T-helper 2 cell (primary cell): ENCODE data around the gene KCNAB2.
A peak's percentile ranks its signal among the peaks of the same experiment; 100 is the strongest.

Source experiments
- DNase-seq, 5 experiments: peaks; one replicate each; pipeline versions ENCODE4 v3.0.0 to v3.0.0-alpha.2; 2012 to 2022

Gene KCNAB2

GRCh38 chr1:6083801-6084446, 38.2 kb downstream of the KCNAB2 start:
- no peak for DNase-seq

DNA sequence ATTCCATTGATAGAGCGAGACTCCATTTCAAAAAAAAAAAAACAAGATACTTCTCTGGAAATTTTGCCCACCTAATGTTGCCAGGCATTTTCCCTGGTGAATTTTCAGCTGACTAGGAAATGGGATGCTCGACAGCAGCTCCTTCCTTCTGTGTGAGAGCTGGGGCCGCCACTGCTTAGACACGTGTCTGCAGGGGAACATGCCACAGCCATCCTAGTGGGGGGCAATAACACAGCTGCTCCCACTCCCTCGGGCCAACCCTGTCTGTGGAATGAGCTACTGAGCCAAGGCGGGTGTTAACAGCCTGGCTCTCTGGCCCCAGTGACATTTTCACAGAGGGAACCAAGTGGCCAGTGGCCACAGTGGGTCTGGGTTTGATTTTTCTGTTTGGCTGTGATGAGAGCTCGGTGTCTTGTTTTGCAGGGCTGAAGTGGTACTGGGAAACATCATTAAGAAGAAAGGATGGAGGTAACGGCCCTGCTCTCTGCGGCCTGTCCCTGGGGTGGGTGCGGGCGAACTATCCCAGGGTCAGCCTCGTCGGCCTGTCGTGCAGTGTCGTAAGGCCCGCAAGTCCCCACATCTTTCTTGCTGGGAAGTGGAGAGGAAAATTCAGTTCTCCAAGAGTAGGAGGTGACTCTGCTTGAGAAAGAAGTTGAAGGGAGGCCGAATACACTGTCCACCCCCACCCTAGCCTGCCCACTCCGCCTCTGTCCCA, 39.2 kb downstream of the KCNAB2 start:
- no peak for DNase-seq

DNA sequence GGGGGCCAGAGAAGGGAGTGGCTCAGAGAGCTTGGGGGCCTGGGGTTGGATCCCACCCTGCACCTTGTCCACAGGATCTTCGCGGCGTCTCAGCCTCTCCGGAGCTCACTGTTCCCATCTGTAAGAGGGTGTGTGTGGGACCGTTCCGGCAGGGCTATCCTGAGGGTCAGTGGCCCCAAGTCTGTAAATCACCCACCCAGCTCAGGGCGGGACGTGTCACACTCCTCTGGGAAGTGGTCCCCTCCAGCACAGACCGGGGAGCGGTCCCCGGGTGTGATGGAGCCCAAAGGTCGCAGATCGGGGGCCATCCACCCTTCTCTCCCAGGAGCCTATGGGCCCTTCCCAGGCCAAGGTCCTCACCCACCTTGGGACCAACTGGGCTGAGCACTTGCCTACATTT, 40.0 kb downstream of the KCNAB2 start:
- DNase-seq = no peak

DNA sequence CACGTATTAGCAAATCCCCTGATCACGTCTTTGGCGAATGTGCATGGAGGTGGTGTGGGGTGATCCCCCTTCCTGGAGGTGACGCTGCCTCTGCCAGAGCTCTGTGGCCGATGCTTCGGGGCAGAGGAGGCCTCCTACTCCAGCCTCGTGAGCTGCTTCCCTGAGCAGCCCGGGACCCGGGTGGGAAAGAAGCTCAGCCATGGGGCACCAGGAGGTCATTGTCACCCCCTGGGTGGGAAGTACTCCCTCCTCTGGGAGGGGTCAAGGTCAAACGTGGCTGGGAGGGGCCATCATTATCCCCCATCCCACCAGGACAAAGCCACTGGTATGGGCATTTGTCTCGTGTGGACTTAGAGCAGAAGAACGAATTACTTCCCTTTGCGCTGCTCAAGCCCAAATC, 40.7 kb downstream of the KCNAB2 start:
- no peak for DNase-seq

DNA sequence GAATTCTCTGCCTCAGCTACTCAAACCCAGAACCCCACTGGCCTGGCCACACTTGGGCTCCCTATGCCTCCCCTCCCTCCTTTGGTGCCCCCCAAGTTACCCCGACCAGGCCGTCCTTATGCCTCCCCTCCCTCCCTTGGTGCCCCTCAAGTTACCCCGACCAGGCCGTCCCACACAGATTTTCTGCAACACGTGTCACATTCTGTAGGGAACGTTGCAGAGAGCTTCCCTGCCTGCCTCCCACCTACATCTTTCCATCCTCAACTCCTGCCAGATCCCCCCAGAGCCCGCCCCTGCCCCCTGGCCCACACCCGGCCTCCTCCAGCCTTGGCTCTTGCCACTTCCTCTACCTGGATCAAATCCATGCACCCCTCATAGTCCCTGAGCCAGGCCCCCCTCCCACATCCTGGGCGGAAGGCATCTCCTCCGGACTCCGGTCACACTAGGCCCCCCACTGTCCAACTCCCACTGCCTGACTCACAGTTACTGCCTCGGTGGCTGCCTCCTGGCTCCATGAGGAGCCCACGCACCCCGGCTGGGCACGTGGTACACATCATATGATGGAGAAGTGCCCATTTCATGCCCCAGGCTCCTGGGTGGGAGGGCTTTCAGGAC, 41.2 kb downstream of the KCNAB2 start:
- DNase-seq = no peak

- no peak for DNase-seq
Measured at GRCh38 chr1:6087377-6087772, 41.7 kb downstream of the KCNAB2 start.

- DNase-seq = no peak
Measured at GRCh38 chr1:6087958-6088357, 42.3 kb downstream of the KCNAB2 start.

DNA sequence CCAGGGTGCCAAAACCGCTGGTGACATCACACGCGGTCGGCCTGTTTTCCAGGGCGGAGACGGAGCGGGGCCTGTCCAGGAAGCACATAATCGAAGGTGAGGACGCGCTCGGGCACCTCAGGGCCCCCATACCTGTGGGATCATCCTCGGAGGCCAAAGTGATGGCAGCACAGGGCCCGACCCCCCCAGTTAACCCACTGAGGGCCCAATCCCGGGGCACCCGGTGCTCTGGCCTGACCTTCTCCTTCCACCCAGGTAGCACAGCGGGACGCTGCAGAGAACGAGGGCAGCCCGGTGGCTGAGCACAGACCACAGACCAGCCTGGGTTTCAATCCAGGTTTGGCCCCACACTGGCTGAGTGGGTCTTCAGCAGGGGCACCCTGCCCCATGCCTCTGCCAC, 43.3 kb downstream of the KCNAB2 start:
- no peak for DNase-seq

DNA sequence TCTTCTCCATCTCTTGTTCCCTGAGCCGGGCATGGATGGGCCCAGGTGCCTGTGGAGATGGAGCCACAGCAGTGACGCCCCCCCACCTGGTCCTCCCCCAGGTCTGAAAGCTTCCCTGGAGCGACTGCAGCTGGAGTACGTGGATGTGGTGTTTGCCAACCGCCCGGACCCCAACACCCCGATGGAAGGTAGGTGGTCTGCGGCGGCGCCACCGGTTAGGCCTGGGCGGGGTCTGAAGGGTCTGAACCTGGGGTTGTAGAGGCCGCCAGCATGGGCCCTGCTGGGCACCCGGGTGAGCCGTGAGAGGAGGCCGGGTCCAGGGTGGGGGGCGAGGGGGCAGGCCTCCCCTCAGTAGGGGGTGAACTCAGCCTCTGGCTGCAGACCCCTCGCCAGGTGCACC, 44.6 kb downstream of the KCNAB2 start:
- no peak for DNase-seq

- no peak for DNase-seq
Measured at GRCh38 chr1:6090996-6091822, 45.5 kb downstream of the KCNAB2 start.

- no peak for DNase-seq
Measured at GRCh38 chr1:6091823-6092109, 46.1 kb downstream of the KCNAB2 start.

- DNase-seq = no peak
Measured at GRCh38 chr1:6092211-6092610, 46.5 kb downstream of the KCNAB2 start.

GRCh38 chr1:6093071-6093470, 47.4 kb downstream of the KCNAB2 start:
- DNase-seq = no peak

GRCh38 chr1:6093611-6094010, 47.9 kb downstream of the KCNAB2 start:
- DNase-seq = no peak

DNA sequence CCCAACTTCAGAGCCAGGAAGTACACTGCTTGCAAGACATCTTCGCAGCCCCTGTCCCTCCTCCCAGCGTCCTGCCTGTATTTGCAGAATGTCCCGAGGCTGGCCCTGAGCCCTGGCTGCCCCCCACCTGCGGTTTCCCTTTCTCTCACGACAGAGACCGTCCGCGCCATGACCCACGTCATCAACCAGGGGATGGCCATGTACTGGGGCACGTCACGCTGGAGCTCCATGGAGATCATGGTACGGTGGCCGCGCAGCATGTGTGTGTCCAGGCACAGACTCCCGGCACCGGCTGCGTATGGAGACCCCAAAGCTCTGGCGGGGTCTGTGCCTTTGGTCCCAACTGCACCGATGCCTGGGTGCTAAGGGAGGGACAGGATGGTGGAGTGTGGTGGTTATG, 48.6 kb downstream of the KCNAB2 start:
- DNase-seq = no peak

- DNase-seq = peak in 1 of 5 experiments; percentile 0
Measured at GRCh38 chr1:6094801-6095505, 49.3 kb downstream of the KCNAB2 start.

DNA sequence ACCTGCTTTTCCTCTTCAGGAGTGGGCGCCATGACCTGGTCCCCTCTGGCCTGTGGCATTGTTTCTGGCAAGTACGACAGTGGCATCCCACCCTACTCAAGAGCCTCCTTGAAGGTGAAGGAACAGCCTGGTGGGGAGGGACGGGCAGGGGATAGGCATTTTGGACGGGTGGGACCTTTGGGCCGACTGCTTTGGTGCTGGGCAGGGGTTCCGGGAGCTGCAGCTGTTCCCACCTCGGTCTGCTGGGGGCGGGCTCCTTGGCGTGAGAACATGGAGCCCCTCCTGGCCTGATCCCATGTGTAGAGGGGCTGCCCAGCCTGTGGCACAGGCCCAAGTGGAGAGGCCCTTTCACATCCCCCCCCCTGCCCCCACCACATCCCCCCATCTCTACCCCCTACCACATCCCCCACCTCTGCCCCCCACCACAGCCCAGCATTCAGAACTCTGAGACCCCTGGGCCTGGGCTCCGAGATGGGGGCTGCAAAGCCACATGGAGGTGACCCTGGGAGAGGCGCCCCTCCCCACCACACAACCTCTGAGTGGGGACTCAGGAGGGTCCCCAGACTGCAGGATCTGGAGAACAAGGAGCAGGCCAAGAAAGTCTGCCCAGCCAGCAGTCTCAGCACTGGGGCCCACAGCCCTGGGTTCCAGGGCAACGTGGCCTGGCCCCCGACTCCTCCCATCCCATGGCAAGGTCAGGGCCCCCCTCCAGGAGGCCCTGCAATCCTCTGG, 50.0 kb downstream of the KCNAB2 start:
- DNase-seq = no peak

GRCh38 chr1:6096243-6097116, 50.8 kb downstream of the KCNAB2 start:
- DNase-seq = no peak

- DNase-seq = no peak
Measured at GRCh38 chr1:6097117-6097595, 51.5 kb downstream of the KCNAB2 start.

DNA sequence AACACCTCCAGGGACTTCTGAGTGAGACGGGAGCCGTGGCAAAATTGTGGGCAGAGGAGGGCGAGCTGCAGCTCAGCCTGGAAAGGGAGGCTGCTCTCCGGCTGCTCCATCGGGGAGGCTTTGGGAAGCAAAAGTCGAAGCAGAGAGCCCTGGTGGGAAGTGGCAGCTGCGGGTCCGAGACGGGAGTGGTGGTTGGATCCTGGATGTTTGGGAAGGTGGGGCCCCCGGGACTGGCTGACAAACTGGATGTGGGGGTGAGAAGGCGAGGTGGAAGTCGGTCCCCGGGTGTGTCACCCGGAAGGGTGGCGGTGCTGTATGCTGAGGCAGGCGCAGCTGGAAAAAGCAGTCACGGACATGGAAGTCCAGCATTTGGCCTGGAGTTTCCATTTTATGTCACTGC, 52.1 kb downstream of the KCNAB2 start:
- DNase-seq = peak in 1 of 5 experiments; percentile 1
